Neuronal stem cell (in vitro differentiated cells): ENCODE results near the gene HSPA9.
A peak's percentile ranks its signal among the peaks of the same experiment; 100 is the strongest.

Experiments
- DNase-seq: peaks from one replicate; pipeline ENCODE4 v3.0.0-alpha.2; 2013; ENCODE audit warnings: low spot score
- H2AFZ ChIP-seq: one replicate; pipeline ENCODE4 v1.6.1; 2013; ENCODE audit warnings: mild to moderate bottlenecking, low read length, inconsistent platforms
- H2AK5ac ChIP-seq: 2 replicates; pipeline ENCODE4 v1.6.1; 2013; ENCODE audit warnings: low read depth, mild to moderate bottlenecking, inconsistent platforms, low read length, moderate library complexity, mixed read lengths
- H2BK120ac ChIP-seq: 2 replicates; pipeline ENCODE4 v1.6.1; 2013; ENCODE audit warnings: low read depth, mild to moderate bottlenecking, inconsistent platforms, low read length, moderate library complexity, mixed read lengths
- H2BK12ac ChIP-seq: one replicate; pipeline ENCODE4 v1.6.1; 2013; ENCODE audit warnings: low read length, inconsistent platforms
- H2BK15ac ChIP-seq: 2 replicates; pipeline ENCODE4 v1.6.1; 2013; ENCODE audit warnings: mild to moderate bottlenecking, low read length, inconsistent platforms, mixed read lengths
- H2BK5ac ChIP-seq: one replicate; pipeline ENCODE4 v1.6.1; 2013; ENCODE audit warnings: inconsistent platforms, mild to moderate bottlenecking, low read length, moderate library complexity
- H3K14ac ChIP-seq: one replicate; pipeline ENCODE4 v1.6.1; 2013; ENCODE audit warnings: low read length, inconsistent platforms
- H3K18ac ChIP-seq: 2 replicates; pipeline ENCODE4 v1.6.1; 2013; ENCODE audit warnings: low read length, inconsistent platforms
- H3K23ac ChIP-seq: 2 replicates; pipeline ENCODE4 v1.6.1; 2013; ENCODE audit warnings: low read depth, mild to moderate bottlenecking, mixed read lengths, low read length, inconsistent platforms; ENCODE audit not compliant: poor library complexity
- H3K27ac ChIP-seq: replicated peaks from 3 replicates; pipeline ENCODE4 v1.5.1; 2013; ENCODE audit warnings: low read length, inconsistent platforms
- H3K27me3 ChIP-seq, 3 experiments: 2 replicates each; pipeline ENCODE4 v1.6.1; 2013; ENCODE audit warnings: low read length in 3 of 3, mild to moderate bottlenecking in 2 of 3, inconsistent platforms in 1 of 3, low read depth in 1 of 3, mixed read lengths in 1 of 3, moderate library complexity in 1 of 3; ENCODE audit not compliant: control insufficient read depth in 3 of 3, insufficient read depth in 3 of 3
- H3K36me3 ChIP-seq, 2 donors: replicated peaks in 1 of 2; 2 replicates each; pipeline ENCODE4 v1.6.1; 2013; ENCODE audit warnings: low read length in 2 of 2; ENCODE audit not compliant: control insufficient read depth in 2 of 2, insufficient read depth in 2 of 2
- H3K4ac ChIP-seq: 2 replicates; pipeline ENCODE4 v1.6.1; 2013; ENCODE audit warnings: inconsistent platforms, mild to moderate bottlenecking, low read length, moderate library complexity
- H3K4me1 ChIP-seq, 2 donors: 1 replicate in 1 of 2; 2 replicates in 1 of 2; pipeline ENCODE4 v1.6.1; 2013; ENCODE audit warnings: low read length in 2 of 2, low read depth in 1 of 2; ENCODE audit not compliant: control insufficient read depth in 2 of 2, insufficient read depth in 1 of 2
- H3K4me2 ChIP-seq: one replicate; pipeline ENCODE4 v1.6.1; 2013; ENCODE audit warnings: mild to moderate bottlenecking, low read length, inconsistent platforms; ENCODE audit not compliant: insufficient read depth, poor library complexity, severe bottlenecking
- H3K4me3 ChIP-seq, 2 donors: 2 replicates each; pipeline ENCODE4 v1.5.1; 2013; ENCODE audit warnings: low read length in 2 of 2, mild to moderate bottlenecking in 2 of 2, inconsistent platforms in 1 of 2, moderate library complexity in 1 of 2
- H3K79me1 ChIP-seq: one replicate; pipeline ENCODE4 v1.6.1; 2013; ENCODE audit warnings: low read depth, mild to moderate bottlenecking, inconsistent platforms, low read length, moderate library complexity
- H3K9ac ChIP-seq: one replicate; pipeline ENCODE4 v1.6.1; 2013; ENCODE audit warnings: mild to moderate bottlenecking, low read depth, low read length, inconsistent platforms; ENCODE audit not compliant: poor library complexity
- H3K9me3 ChIP-seq, 2 donors: replicated peaks in 1 of 2; 2 replicates each; pipeline versions ENCODE3 to v1.6.1; 2013; ENCODE audit warnings: low read length in 2 of 2, mild to moderate bottlenecking in 2 of 2, inconsistent platforms in 1 of 2, low read depth in 1 of 2, mixed read lengths in 1 of 2, moderate library complexity in 1 of 2; ENCODE audit not compliant: control insufficient read depth in 2 of 2, insufficient read depth in 1 of 2
- H4K8ac ChIP-seq: one replicate; pipeline ENCODE4 v1.6.1; 2013; ENCODE audit warnings: low read depth, mild to moderate bottlenecking, inconsistent platforms, low read length, moderate library complexity
- H4K91ac ChIP-seq: one replicate; pipeline ENCODE4 v1.6.1; 2013; ENCODE audit warnings: low read length, low read depth, mild to moderate bottlenecking, inconsistent platforms; ENCODE audit not compliant: poor library complexity
- WGBS, 2 donors: extraction: QIAGEN DNeasy Blood & Tissue Kit; methylation state at CpG; one replicate each; pipeline ENCODE4 v1.1.7; 2013; ENCODE audit warnings: missing lambda C conversion rate in 2 of 2, mixed read lengths in 1 of 2; ENCODE audit not compliant: insufficient read length in 2 of 2, insufficient replicate concordance in 1 of 2; ENCODE audit errors: extremely low coverage in 2 of 2; 5-methylcytosine and 5-hydroxymethylcytosine counted together

HSPA9 gene

GRCh38 chr5:138610415-138610917 lies 35.3 kb upstream of the HSPA9 start:
- Histone ChIP-seq H2AK5ac (peak overlapping the region; percentile 21), H3K4ac (no peak overlapping the region), H3K27ac (no peak overlapping the region), H3K36me3 (no peaks in the 10 kb centered on the region), H3K23ac (peak overlapping the region; percentile 40), H2BK5ac (no peak overlapping the region), H3K18ac (peak overlapping the region; percentile 89), H2BK120ac (no peak overlapping the region), H3K4me1 (peaks cover 28 to 39% of the 10 kb centered on the region in 2 donors), H3K9ac (no peak overlapping the region), H3K9me3 (no peaks in the 10 kb centered on the region), H3K4me2 (peak overlapping the region; percentile 73), H3K4me3 (peak overlapping the region in 1 of 2 donors; percentile 57), H2BK15ac (peak overlapping the region; percentile 26), H2BK12ac (no peak overlapping the region), H4K8ac (peak overlapping the region; percentile 54), H3K27me3 (no peaks in the 10 kb centered on the region), H2AFZ (peak overlapping the region; percentile 92), H4K91ac (no peak overlapping the region), H3K79me1 (no peaks in the 10 kb centered on the region), H3K14ac (no peak overlapping the region)
- WGBS, 2 donors: no CpG with 5 or more reads among the region's 10 CpGs
- no peak for DNase-seq

- H3K27ac ChIP-seq: no peak overlapping the region
- no peak overlapping the region for H2BK120ac ChIP-seq
- WGBS, 2 donors: no CpG with 5 or more reads among the region's 6 CpGs
- no peak overlapping the region for H3K23ac ChIP-seq
- H4K91ac ChIP-seq: no peak overlapping the region
- peaks cover 34 to 57% of the 10 kb centered on the region in 2 donors for H3K4me1 ChIP-seq
- H2BK15ac ChIP-seq: no peak overlapping the region
- no peaks in the 10 kb centered on the region for H3K79me1 ChIP-seq
- no peak overlapping the region for H2BK5ac ChIP-seq
- no peak overlapping the region for H3K4me2 ChIP-seq
- H3K9me3 ChIP-seq: no peaks in the 10 kb centered on the region
- no peak overlapping the region for H3K4ac ChIP-seq
- H3K18ac ChIP-seq: no peak overlapping the region
- no peak overlapping the region for H2BK12ac ChIP-seq
- H3K27me3 ChIP-seq: no peaks in the 10 kb centered on the region
- H4K8ac ChIP-seq: no peak overlapping the region
- H3K36me3 ChIP-seq: no peaks in the 10 kb centered on the region
- no peak overlapping the region for H3K4me3 ChIP-seq
- peak overlapping the region; percentile 37 for H2AFZ ChIP-seq
- no peak for DNase-seq
- no peak overlapping the region for H3K9ac ChIP-seq
- no peak overlapping the region for H3K14ac ChIP-seq
- H2AK5ac ChIP-seq: no peak overlapping the region
Measured at GRCh38 chr5:138606378-138607064, 31.3 kb upstream of the HSPA9 start.

- Histone ChIP-seq H4K91ac (no peak overlapping the region), H2BK12ac (no peak overlapping the region), H3K18ac (peak overlapping the region; percentile 44), H3K27ac (no peak overlapping the region), H3K4ac (no peak overlapping the region), H3K36me3 (no peaks in the 10 kb centered on the region), H2BK15ac (no peak overlapping the region), H3K4me3 (no peak overlapping the region), H3K27me3 (no peaks in the 10 kb centered on the region), H3K4me1 (peaks cover 25 to 50% of the 10 kb centered on the region in 2 donors), H3K79me1 (no peaks in the 10 kb centered on the region), H2AFZ (peak overlapping the region; percentile 31), H3K14ac (no peak overlapping the region), H3K9ac (no peak overlapping the region), H4K8ac (no peak overlapping the region), H3K4me2 (no peak overlapping the region), H2AK5ac (no peak overlapping the region), H2BK5ac (no peak overlapping the region), H3K23ac (no peak overlapping the region), H3K9me3 (no peaks in the 10 kb centered on the region), H2BK120ac (no peak overlapping the region)
- WGBS, 2 donors: no CpG with 5 or more reads among the region's 2 CpGs
- no peak for DNase-seq
Measured at GRCh38 chr5:138605254-138605972, 30.2 kb upstream of the HSPA9 start.

GRCh38 chr5:138604176-138604785 lies 29.1 kb upstream of the HSPA9 start:
- no peak overlapping the region for H3K14ac ChIP-seq
- H3K27me3 ChIP-seq: no peaks in the 10 kb centered on the region
- no peak for DNase-seq
- no CpG with 5 or more reads among the region's 10 CpGs for WGBS, 2 donors
- no peak overlapping the region for H2AK5ac ChIP-seq
- no peak overlapping the region for H3K27ac ChIP-seq
- H2BK15ac ChIP-seq: no peak overlapping the region
- H2BK120ac ChIP-seq: no peak overlapping the region
- no peak overlapping the region for H3K9ac ChIP-seq
- H2AFZ ChIP-seq: no peak overlapping the region
- H3K79me1 ChIP-seq: no peaks in the 10 kb centered on the region
- H3K4me2 ChIP-seq: no peak overlapping the region
- no peak overlapping the region for H3K23ac ChIP-seq
- H4K8ac ChIP-seq: no peak overlapping the region
- H2BK5ac ChIP-seq: no peak overlapping the region
- no peaks in the 10 kb centered on the region for H3K9me3 ChIP-seq
- no peaks in the 10 kb centered on the region for H3K36me3 ChIP-seq
- H3K18ac ChIP-seq: no peak overlapping the region
- no peak overlapping the region for H3K4me3 ChIP-seq
- H3K4me1 ChIP-seq: peaks cover 17 to 41% of the 10 kb centered on the region in 2 donors
- H2BK12ac ChIP-seq: no peak overlapping the region
- no peak overlapping the region for H3K4ac ChIP-seq
- H4K91ac ChIP-seq: no peak overlapping the region
